K562 (cell line): ENCODE measurements around the gene CDKN1C. TPM values are rescaled to one million over a fixed set of nuclear protein-coding genes. Genes with fewer than 3 reads are reported as not detected.

Experiments used
- ATAC-seq: fragments of 200-7000 bp; cut with Tn5 transposase; 3 replicates; pipeline ENCODE4 v1.9.1; 2020; ENCODE audit warnings: moderate library complexity
- BruUV-seq: library from RNA; stranded (reverse); fragments of 400-500 nt; replicated peaks from 2 replicates; lab custom pipeline; 2021; lab: Mats Ljungman, UMichigan
- CTCF ChIA-PET: fragments of 300-600 bp; formaldehyde crosslinking; extraction: SDS; loops from one replicate; lab custom pipeline; 2021; ENCODE audit warnings: low intra/inter-chr PET ratio; lab: Yijun Ruan, JAX
- POLR2A ChIA-PET: fragments of 300-600, 350-650 bp; sonication (Branson Sonifier 250); formaldehyde crosslinking; extraction: SDS; loops from one replicate; lab custom pipeline; 2021; ENCODE audit warnings: antibody characterized with exemption, inconsistent platforms; lab: Yijun Ruan, JAX
- DNase-seq, 4 experiments: peaks; one replicate each; pipeline versions ENCODE4 v3.0.0 to v3.0.0-alpha.2; 2011 to 2018; ENCODE audit warnings: low spot score in 3 of 4, mixed read lengths in 3 of 4; ENCODE audit errors: extremely low read depth in 1 of 4
- FAIRE-seq: peaks from 2 replicates; lab custom pipeline; 2011; peaks lifted over from hg19 to GRCh38; lab: Jason Lieb, UNC
- H2AFZ ChIP-seq: 2 replicates; pipeline ENCODE4 v1.6.0; 2011; ENCODE audit warnings: low read depth, low read length, control low read depth, inconsistent platforms
- H3K27ac ChIP-seq: fragments of 200-600 bp; 3 replicates; pipeline ENCODE4 v1.8.0; 2011; ENCODE audit warnings: low read depth, mild to moderate bottlenecking, control low read depth, inconsistent platforms, low read length, moderate library complexity, mixed read lengths; ENCODE audit errors: extremely low read depth
- H3K27me3 ChIP-seq, 2 experiments: fragments of 300-600 bp in 1 of 2; 2 replicates in 1 of 2; 3 replicates in 1 of 2; pipeline versions ENCODE4 v1.6.0 to v1.8.0; 2011; ENCODE audit warnings: inconsistent platforms in 2 of 2, low read length in 2 of 2, mild to moderate bottlenecking in 1 of 2, mixed read lengths in 1 of 2, moderate library complexity in 1 of 2; ENCODE audit not compliant: control insufficient read depth in 2 of 2, insufficient read depth in 2 of 2
- H3K36me3 ChIP-seq: fragments of 300-600 bp; 3 replicates; pipeline ENCODE4 v1.8.0; 2011; ENCODE audit warnings: mild to moderate bottlenecking, low read length, inconsistent platforms; ENCODE audit not compliant: control insufficient read depth, insufficient read depth
- H3K4me1 ChIP-seq, 2 experiments: fragments of 200-600 bp in 1 of 2; replicated peaks in 1 of 2; 2 replicates in 1 of 2; 3 replicates in 1 of 2; pipeline versions ENCODE4 v1.5.1 to v1.8.0; 2011; ENCODE audit warnings: inconsistent platforms in 2 of 2, low read length in 2 of 2, mild to moderate bottlenecking in 1 of 2, mixed read lengths in 1 of 2, moderate library complexity in 1 of 2; ENCODE audit not compliant: control insufficient read depth in 2 of 2, insufficient read depth in 2 of 2
- H3K4me2 ChIP-seq: 2 replicates; pipeline ENCODE4 v1.6.1; 2011; ENCODE audit warnings: low read length, control low read depth, inconsistent platforms, mixed read lengths; ENCODE audit not compliant: insufficient read depth
- H3K4me3 ChIP-seq: fragments of 200-600 bp; sonication (generic), shearing (Covaris generic); 2 replicates; pipeline ENCODE4 v1.5.1; 2016; ENCODE audit warnings: control low read depth, inconsistent platforms
- H3K79me2 ChIP-seq: fragments of 200-600 bp; 3 replicates; pipeline ENCODE4 v1.8.0; 2011; ENCODE audit warnings: low read length, inconsistent platforms; ENCODE audit not compliant: control insufficient read depth, insufficient read depth
- H3K9ac ChIP-seq, 2 experiments: 2 replicates each; pipeline versions ENCODE4 v1.6.0 to v1.6.1; 2011; ENCODE audit warnings: low read depth in 2 of 2, low read length in 2 of 2, control low read depth in 1 of 2, inconsistent platforms in 1 of 2, mild to moderate bottlenecking in 1 of 2, mixed read lengths in 1 of 2; ENCODE audit not compliant: insufficient read depth in 1 of 2
- H3K9me1 ChIP-seq: one replicate; pipeline ENCODE4 v1.6.0; 2011; ENCODE audit warnings: inconsistent platforms, mild to moderate bottlenecking, low read length, moderate library complexity; ENCODE audit not compliant: control insufficient read depth, insufficient read depth
- H3K9me3 ChIP-seq: replicated peaks from 2 replicates; pipeline ENCODE4 v1.5.1; 2011; ENCODE audit warnings: low read depth, low read length, inconsistent platforms; ENCODE audit not compliant: control insufficient read depth, insufficient read depth
- H4K20me1 ChIP-seq: replicated peaks from 2 replicates; pipeline ENCODE4 v1.6.1; 2011; ENCODE audit warnings: low read length, inconsistent platforms, mixed read lengths; ENCODE audit not compliant: control insufficient read depth, insufficient read depth
- ATF6 ChIP-seq: sonication (generic); formaldehyde crosslinking; IDR thresholded peaks from 2 replicates; pipeline ENCODE4 v1.4.0; 2020; ENCODE audit warnings: mild to moderate bottlenecking, missing genetic modification reagents
- CREB1 ChIP-seq, 2 experiments: sonication (generic) in 1 of 2; formaldehyde crosslinking in 1 of 2; IDR thresholded peaks; 2 replicates each; pipeline versions ENCODE4 v1.6.1 to v1.8.0; 2012 to 2022; ENCODE audit warnings: inconsistent platforms in 1 of 2, mild to moderate bottlenecking in 1 of 2, missing genetic modification reagents in 1 of 2, moderate library complexity in 1 of 2
- ETV5 ChIP-seq: sonication (generic); formaldehyde crosslinking; IDR thresholded peaks from 2 replicates; pipeline ENCODE4 v1.4.0; 2020; ENCODE audit warnings: low read depth, mild to moderate bottlenecking, missing genetic modification reagents
- HMG20A ChIP-seq: fragments of 450-650 bp; formaldehyde crosslinking; conservative IDR thresholded peaks from 2 replicates; pipeline ENCODE4 v1.4.0; 2020; ENCODE audit warnings: mild to moderate bottlenecking, mixed read lengths
- HOMEZ ChIP-seq: fragments of 250-450 bp; sonication (Bioruptor Pico); IDR thresholded peaks from 2 replicates; pipeline ENCODE4 v1.4.0; 2020; ENCODE audit warnings: mild to moderate bottlenecking, moderate library complexity
- KDM2B ChIP-seq: fragments of 250-450 bp; sonication (Bioruptor Pico); IDR thresholded peaks from 2 replicates; pipeline ENCODE4 v1.8.0; 2021; ENCODE audit warnings: mild to moderate bottlenecking, moderate library complexity
- MBD2 ChIP-seq: sonication (generic); IDR thresholded peaks from 2 replicates; pipeline ENCODE4 v1.6.1; 2016; ENCODE audit warnings: low read depth, borderline replicate concordance
- PURB ChIP-seq: sonication (generic); formaldehyde crosslinking; IDR thresholded peaks from 2 replicates; pipeline ENCODE4 v1.9.0; 2021; ENCODE audit warnings: low read depth, mild to moderate bottlenecking, missing genetic modification reagents
- SMARCE1 ChIP-seq: fragments of 450-650 bp; IDR thresholded peaks from 2 replicates; pipeline ENCODE4 v1.7.1; 2016; ENCODE audit warnings: mild to moderate bottlenecking
- TBL1XR1 ChIP-seq, 2 experiments: IDR thresholded peaks; 2 replicates each; pipeline ENCODE4 v1.6.1; 2012; ENCODE audit warnings: improper control_type of control experiment in 2 of 2, low read length in 2 of 2, mild to moderate bottlenecking in 1 of 2
- TCFL5 ChIP-seq: fragments of 250-450 bp; sonication (Bioruptor Pico); conservative IDR thresholded peaks from 2 replicates; pipeline ENCODE4 v1.6.1; 2021; ENCODE audit warnings: mild to moderate bottlenecking, moderate library complexity, matching md5 sums
- ZKSCAN3 ChIP-seq: fragments of 250-450 bp; sonication (Bioruptor Pico); IDR thresholded peaks from 2 replicates; pipeline ENCODE4 v1.4.0; 2020
- WGBS: fragments of 100-300 bp; shearing (Covaris generic); methylation state at CpG from one replicate; pipeline ENCODE4 v1.1.6; 2016; ENCODE audit warnings: low coverage, mixed read lengths; ENCODE audit not compliant: insufficient coverage; ENCODE audit errors: missing lambda C conversion rate; 5-methylcytosine and 5-hydroxymethylcytosine counted together
- in situ Hi-C: fragments of 300-500 bp; cut with MboI; formaldehyde crosslinking; loops from 4 replicates; pipeline ENCODE4 v1.15.0; 2018; ENCODE audit warnings: inconsistent platforms, mixed read lengths
- intact Hi-C: fragments of 100-400 bp; cut with micrococcal nuclease; formaldehyde crosslinking; loops from 2 replicates; pipeline ENCODE4 v1.14.2; 2022
- polyA plus RNA-seq, 8 experiments: library from polyadenylated mRNA; depleted of rRNA in 4 of 8; stranded (reverse) in 5 of 8; unstranded in 3 of 8; fragments of >200 nt; fragmentation: Nextera tagmentation in 2 of 8; fragmentation: Illumina TruSeq in 1 of 8; extraction: Ambion mirVana in 2 of 8; extraction: Trizol in 1 of 8; gene quantifications; 2 replicates each; pipeline versions ENCODE4 v1.2.1 to v1.2.3, GENCODE V29; 2011 to 2014; ENCODE audit warnings: inconsistent platforms in 1 of 8, missing spikeins in 1 of 8
- total RNA-seq, 7 experiments: library from RNA; depleted of rRNA in 6 of 7; stranded (reverse); fragments of >200 nt in 6 of 7; fragmentation: Illumina TruSeq in 2 of 7; extraction: Trizol in 2 of 7; gene quantifications; 2 replicates each; pipeline versions ENCODE4 v1.2.1 to v1.2.3, GENCODE V29; 2011 to 2021; ENCODE audit warnings: low replicate concordance in 1 of 7

The CDKN1C gene
- total and polyA plus RNA-seq, 9 of the 15 experiments (the other 6 are each of a cell fraction or from before 2014, with no cell fraction given), result 2.8 to 21.1 (median 9.3) TPM

GRCh38 chr11:2870969-2871680 lies 14.4 kb downstream of the CDKN1C start:
- WGBS, result 48% methylated on average over 22 of the region's 22 CpGs
- Histone ChIP-seq H3K27me3 (no peaks in the 10 kb centered on the region; a peak in 1 of 5 replicates), H2AFZ (no peak overlapping the region), H3K36me3 (no peaks in the 10 kb centered on the region), H3K9me1 (no peaks in the 10 kb centered on the region), H3K79me2 (no peaks in the 10 kb centered on the region), H3K9ac (peak overlapping the region in 1 of 2 experiments; percentile 39; a peak in 2 of 4 replicates), H3K4me1 (peaks cover 10 to 38% of the 10 kb centered on the region in 2 experiments; a peak in 4 of 5 replicates), H3K9me3 (peaks cover 7% of the 10 kb centered on the region), H3K27ac (no peak overlapping the region), H3K4me3 (no peak overlapping the region), H4K20me1 (no peaks in the 10 kb centered on the region), H3K4me2 (no peak overlapping the region)
- no peak for TF ChIP-seq ZKSCAN3 (CRISPR knock-in tag)
- no peak for TF ChIP-seq ETV5 (CRISPR knock-in tag)
- no peak for TF ChIP-seq MBD2
- no TSS peak for BruUV-seq
- no peak for DNase-seq
- ChIA-PET POLR2A (no interaction called here), CTCF (no interaction called here)
- ATAC-seq, result no peak
- intact Hi-C loops, result no loop called here
- no peak for FAIRE-seq
- in situ Hi-C loops, result no loop called here

- intact Hi-C loops, result no loop called here
- POLR2A ChIA-PET, result interaction anchor here (0.6 kb wide), 1 partner anchor 29 kb away, joined by 3 read pairs; no protein-coding TSS in a partner anchor
- Histone ChIP-seq H3K4me3 (no peak overlapping the region), H3K9me3 (peaks cover 7% of the 10 kb centered on the region), H3K27ac (no peak overlapping the region), H3K9me1 (no peaks in the 10 kb centered on the region), H4K20me1 (no peaks in the 10 kb centered on the region), H3K9ac (no peak overlapping the region), H3K36me3 (no peaks in the 10 kb centered on the region), H3K27me3 (no peaks in the 10 kb centered on the region; a peak in 1 of 5 replicates), H3K4me2 (no peak overlapping the region), H3K4me1 (peaks cover 10 to 38% of the 10 kb centered on the region in 2 experiments; a peak in 4 of 5 replicates), H3K79me2 (no peaks in the 10 kb centered on the region), H2AFZ (no peak overlapping the region)
- FAIRE-seq, result no peak
- BruUV-seq, result no TSS peak
- ATAC-seq, result no peak
- WGBS, result 42% methylated on average over 17 of the region's 17 CpGs
- no peak for DNase-seq
- CTCF ChIA-PET, result no interaction called here
- no peak for TF ChIP-seq HMG20A (CRISPR knock-in tag)
- no peak for TF ChIP-seq HOMEZ (CRISPR knock-in tag)
- no peak for TF ChIP-seq ATF6 (CRISPR knock-in tag)
- TF ChIP-seq SMARCE1, result no peak
- TF ChIP-seq CREB1 (IDR thresholded peaks at IDR 0.05), result no peak
- no peak for TF ChIP-seq CREB1 (CRISPR knock-in tag; IDR thresholded peaks at IDR 0.05)
- TF ChIP-seq TCFL5 (CRISPR knock-in tag), result no peak
- TF ChIP-seq TBL1XR1 (IDR thresholded peaks at IDR 0.05; ENCODE audit: low read length in 2 of 2), result no peak
- no peak for TF ChIP-seq PURB (CRISPR knock-in tag)
- TF ChIP-seq KDM2B, result no peak
- in situ Hi-C loops, result no loop called here
Observed at GRCh38 chr11:2870460-2870859, 15.1 kb downstream of the CDKN1C start.
